ENCODE measurements around the gene TENM4. TPM values are rescaled to one million over a fixed set of nuclear protein-coding genes. Genes with fewer than 3 reads are reported as not detected.

Gene TENM4
- total RNA-seq, 4 donors from 2014 or later: 0.02 to 0.82 (median 0.23) TPM

GRCh38 chr11:79070518-79070917 is 370.3 kb downstream of the TENM4 start:
- DNase-seq (no peak), ATAC-seq (no peak)
- Histone ChIP-seq H3K27ac (no peak overlapping the region), H3K9me3 (no peaks in the 10 kb centered on the region), H3K4me3 (no peak overlapping the region), H3K27me3 (no peaks in the 10 kb centered on the region), H3K4me1 (no peaks in the 10 kb centered on the region), H3K36me3 (no peaks in the 10 kb centered on the region)
- intact Hi-C loops (cut with DNase I; ENCODE audit: low total_unique reads): no loop called here
- TF ChIP-seq POLR2A (IDR thresholded peaks at IDR 0.05) (no peak), CTCF (IDR thresholded peaks at IDR 0.05 in 4 of 5, conservative IDR thresholded peaks at IDR 0.05 in 1 of 5) (no peak)
- in situ Hi-C loops (cut with MboI; ENCODE audit: low sequenced_read_pairs in 4 of 4): loop anchor here in 1 of 4 donors (25.0 kb wide), 1 partner anchor 408 kb away; no protein-coding TSS in a partner anchor

- DNase-seq (no peak), ATAC-seq (no peak)
- Histone ChIP-seq H3K27me3 (no peaks in the 10 kb centered on the region), H3K27ac (no peak overlapping the region), H3K36me3 (no peaks in the 10 kb centered on the region), H3K9me3 (no peaks in the 10 kb centered on the region), H3K4me1 (no peaks in the 10 kb centered on the region), H3K4me3 (no peak overlapping the region)
- TF ChIP-seq POLR2A (IDR thresholded peaks at IDR 0.05) (no peak), CTCF (IDR thresholded peaks at IDR 0.05 in 4 of 5, conservative IDR thresholded peaks at IDR 0.05 in 1 of 5) (no peak)
- in situ Hi-C loops (cut with MboI; ENCODE audit: low sequenced_read_pairs in 4 of 4): loop anchor here in 1 of 4 donors (25.0 kb wide), 1 partner anchor 407 kb away; no protein-coding TSS in a partner anchor
- intact Hi-C loops (cut with DNase I; ENCODE audit: low total_unique reads): no loop called here
Observed at GRCh38 chr11:79069504-79069903, 371.3 kb downstream of the TENM4 start.

- Histone ChIP-seq H3K4me1 (peaks cover 0 to 2% of the 10 kb centered on the region in 2 donors), H3K27me3 (no peaks in the 10 kb centered on the region), H3K36me3 (no peaks in the 10 kb centered on the region), H3K27ac (no peak overlapping the region), H3K4me3 (no peak overlapping the region), H3K9me3 (no peaks in the 10 kb centered on the region)
- ATAC-seq (no peak), DNase-seq (no peak)
- no peak for TF ChIP-seq POLR2A (IDR thresholded peaks at IDR 0.05)
- no peak for TF ChIP-seq CTCF (IDR thresholded peaks at IDR 0.05 in 4 of 5, conservative IDR thresholded peaks at IDR 0.05 in 1 of 5)
- intact Hi-C loops (cut with DNase I; ENCODE audit: low total_unique reads): no loop called here
- in situ Hi-C loops (cut with MboI; ENCODE audit: low sequenced_read_pairs in 4 of 4): loop anchor here in 1 of 4 donors (25.0 kb wide), 1 partner anchor 406 kb away; no protein-coding TSS in a partner anchor
Observed at GRCh38 chr11:79068356-79068755, 372.5 kb downstream of the TENM4 start.

- Histone ChIP-seq H3K4me1 (peaks cover 0 to 3% of the 10 kb centered on the region in 2 donors), H3K27ac (no peak overlapping the region), H3K4me3 (no peak overlapping the region), H3K27me3 (no peaks in the 10 kb centered on the region), H3K9me3 (no peaks in the 10 kb centered on the region), H3K36me3 (no peaks in the 10 kb centered on the region)
- in situ Hi-C loops (cut with MboI; ENCODE audit: low sequenced_read_pairs in 4 of 4): loop anchor here in 1 of 4 donors (25.0 kb wide), 1 partner anchor 405 kb away; no protein-coding TSS in a partner anchor
- ATAC-seq (no peak), DNase-seq (no peak)
- intact Hi-C loops (cut with DNase I; ENCODE audit: low total_unique reads): no loop called here
- TF ChIP-seq POLR2A (IDR thresholded peaks at IDR 0.05) (no peak), CTCF (IDR thresholded peaks at IDR 0.05 in 4 of 5, conservative IDR thresholded peaks at IDR 0.05 in 1 of 5) (no peak)
Observed at GRCh38 chr11:79067352-79067679, 373.5 kb downstream of the TENM4 start.

Measured in gastrocnemius medialis (tissue), 4 donors.